Panc1 (cell line): ENCODE results near the gene PKIB. TPM values are rescaled to one million over a fixed set of nuclear protein-coding genes. Genes with fewer than 3 reads are reported as not detected.

ENCODE experiments used
- ATAC-seq: fragments of 200-7000 bp; cut with Tn5 transposase; 2 replicates; pipeline ENCODE4 v1.9.1; 2020; ENCODE audit warnings: mild to moderate bottlenecking, moderate library complexity
- BruUV-seq: library from RNA; stranded (reverse); fragments of 400-500 nt; replicated peaks from 2 replicates; lab custom pipeline; 2021; lab: Mats Ljungman, UMichigan
- CTCF ChIA-PET: fragments of 300-600 bp; sonication (Branson Sonifier 250); formaldehyde crosslinking; loops from one replicate; lab custom pipeline; 2022; ENCODE audit warnings: antibody characterized with exemption; lab: Charles Lee
- POLR2A ChIA-PET: fragments of 300-600 bp; sonication (Branson Sonifier 250); formaldehyde crosslinking; loops from one replicate; lab custom pipeline; 2022; ENCODE audit warnings: antibody characterized with exemption; lab: Charles Lee
- DNase-seq: peaks from one replicate; pipeline ENCODE4 v3.0.0-alpha.2; 2010; ENCODE audit warnings: low read depth, low spot score
- H3K27ac ChIP-seq: 2 replicates; pipeline ENCODE4 v1.5.1; 2011; ENCODE audit warnings: mild to moderate bottlenecking, low read length, inconsistent platforms
- H3K27me3 ChIP-seq: fragments of 200-500 bp; sonication (Bioruptor generic); 2 replicates; pipeline ENCODE4 v1.6.0; 2014; ENCODE audit warnings: low read length, inconsistent platforms; ENCODE audit not compliant: control insufficient read depth, insufficient read depth
- H3K36me3 ChIP-seq: fragments of 200-500 bp; sonication (Bioruptor generic); 2 replicates; pipeline ENCODE4 v1.5.1; 2014; ENCODE audit warnings: inconsistent platforms, mild to moderate bottlenecking, low read length, moderate library complexity; ENCODE audit not compliant: control insufficient read depth, insufficient read depth
- H3K4me1 ChIP-seq: 2 replicates; pipeline ENCODE4 v1.5.1; 2011; ENCODE audit warnings: inconsistent platforms, mild to moderate bottlenecking, low read length, moderate library complexity; ENCODE audit not compliant: control insufficient read depth, insufficient read depth
- H3K4me3 ChIP-seq, 2 experiments: 2 replicates each; pipeline ENCODE4 v1.5.1; 2011 to 2012; ENCODE audit warnings: low read depth in 2 of 2, low read length in 2 of 2, mild to moderate bottlenecking in 2 of 2, inconsistent platforms in 1 of 2, moderate library complexity in 1 of 2
- H3K9me3 ChIP-seq: fragments of 200-500 bp; sonication (Bioruptor generic); 2 replicates; pipeline ENCODE4 v1.5.1; 2014; ENCODE audit warnings: low read depth, mild to moderate bottlenecking, inconsistent platforms, low read length, moderate library complexity; ENCODE audit not compliant: control insufficient read depth, insufficient read depth
- CTCF ChIP-seq: fragments of 450-650 bp; IDR thresholded peaks from 2 replicates; pipeline ENCODE4 v1.5.1; 2017; ENCODE audit warnings: mild to moderate bottlenecking
- POLR2AphosphoS5 ChIP-seq: IDR thresholded peaks from 2 replicates; pipeline ENCODE4 v1.6.1; 2012; ENCODE audit warnings: mild to moderate bottlenecking, low read depth, low read length, moderate library complexity
- REST ChIP-seq, 2 experiments: IDR thresholded peaks; 2 replicates each; pipeline ENCODE4 v1.6.1; 2011 to 2012; ENCODE audit warnings: low read depth in 2 of 2, control low read depth in 1 of 2, low read length in 1 of 2, mild to moderate bottlenecking in 1 of 2, moderate library complexity in 1 of 2; ENCODE audit not compliant: insufficient read depth in 1 of 2
- SIN3A ChIP-seq: IDR thresholded peaks from 2 replicates; pipeline ENCODE4 v1.6.1; 2012; ENCODE audit warnings: low read depth, mild to moderate bottlenecking, low read length, moderate library complexity, borderline replicate concordance; ENCODE audit not compliant: insufficient read depth
- TCF7L2 ChIP-seq: IDR thresholded peaks from 2 replicates; pipeline ENCODE4 v1.6.1; 2011; ENCODE audit warnings: mild to moderate bottlenecking, low read depth, low read length, inconsistent platforms
- in situ Hi-C: cut with HindIII; loops from 2 replicates; pipeline ENCODE4 v1.10.0; 2016; ENCODE audit warnings: low sequenced_read_pairs, low pct_unique_long_range_greater_than_20kb
- intact Hi-C: fragments of 100-400 bp; cut with micrococcal nuclease; formaldehyde crosslinking; loops from one replicate; pipeline ENCODE4 v1.10.0; 2022; ENCODE audit not compliant: unreplicated experiment
- total RNA-seq: library from RNA; stranded (reverse); gene quantifications from one replicate; pipeline ENCODE4 v1.2.1, GENCODE V29; 2021; ENCODE audit not compliant: unreplicated experiment

Gene PKIB
- total RNA-seq, 1 experiment from 2014 or later: 1.1 TPM

- no peaks in the 10 kb centered on the region for H3K4me1 ChIP-seq
- H3K27me3 ChIP-seq: 0 out of 2 replicates have a peak, but pooled peaks cover 2% of the 10 kb centered on the region
- no TSS peak for BruUV-seq
- no peak overlapping the region for H3K27ac ChIP-seq
- H3K4me3 ChIP-seq: no peak overlapping the region
- ChIA-PET POLR2A (no interaction called here), CTCF (no interaction called here)
- TF ChIP-seq POLR2AphosphoS5 (no peak), SIN3A (no peak), CTCF (no peak), TCF7L2 (no peak)
- in situ Hi-C loops (no loop called here), intact Hi-C loops (no loop called here)
- no peak for ATAC-seq
- H3K9me3 ChIP-seq: no peaks in the 10 kb centered on the region
- no peaks in the 10 kb centered on the region for H3K36me3 ChIP-seq
- DNase-seq: no peak
Observed at GRCh38 chr6:122702841-122703240, 92.6 kb downstream of the PKIB start.

DNA sequence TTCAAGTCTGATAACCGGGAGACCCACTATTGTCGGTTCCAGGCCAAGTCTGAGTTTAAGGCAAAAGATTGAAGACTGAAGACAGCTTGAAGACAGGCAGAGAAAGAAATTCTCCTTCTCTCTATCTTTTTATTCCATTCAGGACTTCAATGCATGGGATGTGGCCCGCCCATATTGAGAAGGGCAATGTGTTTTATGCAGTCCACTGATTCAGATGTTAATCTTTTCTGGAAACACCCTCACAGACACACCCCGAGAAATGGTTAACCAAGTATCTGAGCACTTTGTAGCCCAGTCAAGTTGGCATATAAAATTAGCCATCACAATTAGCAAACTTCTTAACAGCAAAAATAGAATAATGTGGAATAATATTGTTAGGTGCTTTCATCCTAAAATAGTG lies 93.9 kb downstream of the PKIB start:
- no TSS peak for BruUV-seq
- Histone ChIP-seq H3K27me3 (0 out of 2 replicates have a peak, but pooled peaks cover 2% of the 10 kb centered on the region), H3K4me1 (no peaks in the 10 kb centered on the region), H3K36me3 (no peaks in the 10 kb centered on the region), H3K9me3 (no peaks in the 10 kb centered on the region), H3K4me3 (no peak overlapping the region), H3K27ac (no peak overlapping the region)
- ChIA-PET POLR2A (interaction anchor here (0.6 kb wide), 3 partner anchors 9 to 343 kb away, joined by 3 to 6 read pairs (median 4); no protein-coding TSS in a partner anchor), CTCF (no interaction called here)
- intact Hi-C loops: no loop called here
- ATAC-seq (no peak), DNase-seq (no peak)
- TF ChIP-seq POLR2AphosphoS5 (no peak), REST (IDR thresholded peaks at IDR 0.05; ENCODE audit: insufficient read depth in 1 of 2, low read depth in 2 of 2, low read length in 1 of 2) (no peak), CTCF (no peak), SIN3A (no peak), TCF7L2 (no peak)
- in situ Hi-C loops: no loop called here
